CD4-positive, alpha-beta T cell treated with Interleukin-2 at 100 ng/mL for 4 hours (primary cell): ENCODE results near the gene AIF1L.
"Not testable (repeated sequence)": the region's sequence is repeated elsewhere in the genome, so short reads cannot be mapped to it uniquely, and the experiment has no call there.

Source experiments
- DNase-seq: peaks from one replicate; pipeline ENCODE4 v3.0.0-alpha.2; 2020; ENCODE audit warnings: low spot score

The AIF1L gene

GRCh38 chr9:131121346-131121745 lies 25.0 kb downstream of the AIF1L start:
- DNase-seq, result no peak

GRCh38 chr9:131122158-131122557 lies 25.8 kb downstream of the AIF1L start:
- no peak for DNase-seq

GRCh38 chr9:131125038-131125287 lies 28.6 kb downstream of the AIF1L start:
- DNase-seq, result no peak

GRCh38 chr9:131125288-131126058 lies 29.1 kb downstream of the AIF1L start, which contains the start of gene NUP214:
Gene NUP214 (plus strand): TSS chr9:131125586. CDS start chr9:131125705, 119 bp downstream.
- DNase-seq, result peak; percentile 99

GRCh38 chr9:131126059-131126426 lies 29.7 kb downstream of the AIF1L start:
- DNase-seq, result no peak

- no peak for DNase-seq
Observed at GRCh38 chr9:131129183-131129582, 32.9 kb downstream of the AIF1L start.

- no peak for DNase-seq
Observed at GRCh38 chr9:131138676-131139075, 42.3 kb downstream of the AIF1L start.

- DNase-seq, result no peak
Observed at GRCh38 chr9:131140112-131140511, 43.8 kb downstream of the AIF1L start.

GRCh38 chr9:131140550-131140949 lies 44.2 kb downstream of the AIF1L start:
- DNase-seq, result no peak

- no peak for DNase-seq
Observed at GRCh38 chr9:131142160-131142559, 45.8 kb downstream of the AIF1L start.

- DNase-seq, result no peak
Observed at GRCh38 chr9:131144201-131144600, 47.9 kb downstream of the AIF1L start.

- no peak for DNase-seq
Observed at GRCh38 chr9:131145245-131145644, 48.9 kb downstream of the AIF1L start.

- no peak for DNase-seq
Observed at GRCh38 chr9:131146186-131146585, 49.9 kb downstream of the AIF1L start.

GRCh38 chr9:131148276-131148675 lies 51.9 kb downstream of the AIF1L start:
- DNase-seq, result no peak

- no peak for DNase-seq
Observed at GRCh38 chr9:131148966-131149687, 52.8 kb downstream of the AIF1L start.

- DNase-seq, result no peak
Observed at GRCh38 chr9:131149688-131150053, 53.3 kb downstream of the AIF1L start.

GRCh38 chr9:131153595-131153994 lies 57.3 kb downstream of the AIF1L start:
- DNase-seq, result no peak

GRCh38 chr9:131158673-131159072 lies 62.3 kb downstream of the AIF1L start:
- DNase-seq, result not testable (repeated sequence)

- DNase-seq, result no peak
Observed at GRCh38 chr9:131160416-131161112, 64.2 kb downstream of the AIF1L start.

GRCh38 chr9:131161585-131161984 lies 65.3 kb downstream of the AIF1L start:
- no peak for DNase-seq

GRCh38 chr9:131162886-131163285 lies 66.6 kb downstream of the AIF1L start:
- DNase-seq, result no peak

GRCh38 chr9:131165523-131165922 lies 69.2 kb downstream of the AIF1L start:
- DNase-seq, result no peak

- no peak for DNase-seq
Observed at GRCh38 chr9:131167146-131167692, 70.9 kb downstream of the AIF1L start.
